HG03025 (cell line): ENCODE measurements around the gene SOX6.
"Not testable (repeated sequence)": the region's sequence is repeated elsewhere in the genome, so short reads cannot be mapped to it uniquely, and the experiment has no call there.

ENCODE experiments used
- ATAC-seq: cut with Tn5 transposase; IDR thresholded peaks from one replicate; pipeline ENCODE4 v1.9.1; 2021; ENCODE audit warnings: mild to moderate bottlenecking, moderate library complexity; ENCODE audit not compliant: unreplicated experiment, low FRiP score

The SOX6 gene

DNA sequence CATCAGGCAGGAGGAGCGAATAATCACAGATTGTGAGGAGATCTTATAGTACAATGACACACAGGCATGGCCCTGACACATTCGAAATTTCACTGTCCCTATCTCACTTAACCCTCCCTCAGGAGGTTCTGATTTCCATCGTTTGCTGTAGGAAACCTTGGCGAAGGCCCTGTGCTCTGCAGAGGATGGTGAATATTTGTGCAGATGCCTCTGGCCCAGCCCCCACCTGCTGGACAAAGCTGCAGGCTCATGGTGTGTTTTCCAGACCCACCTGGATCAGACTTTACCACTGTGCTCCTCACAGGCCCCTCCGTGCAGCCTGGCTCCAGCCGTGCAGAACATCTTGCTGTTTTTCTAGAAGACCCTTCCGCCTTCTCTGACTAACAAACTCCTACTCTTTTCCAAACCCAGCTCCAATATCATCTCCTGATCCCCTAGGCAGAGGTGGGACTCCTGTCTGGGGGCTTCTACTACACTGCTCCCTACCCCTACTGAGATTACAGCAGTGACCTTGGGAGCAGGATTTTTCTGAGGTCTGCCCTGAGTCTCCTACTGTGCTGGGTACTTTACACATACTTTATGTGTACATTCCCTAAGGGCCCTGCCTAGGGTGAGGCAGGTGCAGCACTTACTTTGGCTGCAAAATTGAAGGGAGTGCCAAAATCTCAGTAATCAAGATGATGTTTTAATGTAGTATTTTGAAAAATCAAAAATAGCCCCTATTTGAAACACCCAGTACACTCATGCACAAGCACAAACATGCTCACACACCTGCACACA lies 412.7 kb downstream of the SOX6 start:
- ATAC-seq, result no peak

DNA sequence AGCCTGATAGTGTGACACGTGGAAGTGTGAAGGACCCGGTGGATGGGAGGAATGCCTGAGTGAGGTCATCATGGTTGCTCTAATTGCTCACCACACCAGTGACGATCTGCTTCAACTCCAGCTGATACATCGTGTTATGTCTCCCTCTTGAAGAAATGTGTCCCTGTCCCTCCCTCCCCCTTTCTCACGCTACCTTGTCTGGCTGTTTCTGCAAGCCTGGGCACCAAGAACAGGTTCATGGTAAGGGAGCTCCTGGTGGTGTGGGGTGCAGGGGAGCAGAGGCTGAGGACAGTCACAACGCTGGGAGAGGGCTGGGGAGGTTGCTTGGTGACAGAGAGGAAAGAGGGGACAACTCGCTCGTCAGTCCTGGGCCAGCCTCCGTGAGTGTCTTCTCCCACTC lies 413.4 kb downstream of the SOX6 start:
- ATAC-seq, result no peak

DNA sequence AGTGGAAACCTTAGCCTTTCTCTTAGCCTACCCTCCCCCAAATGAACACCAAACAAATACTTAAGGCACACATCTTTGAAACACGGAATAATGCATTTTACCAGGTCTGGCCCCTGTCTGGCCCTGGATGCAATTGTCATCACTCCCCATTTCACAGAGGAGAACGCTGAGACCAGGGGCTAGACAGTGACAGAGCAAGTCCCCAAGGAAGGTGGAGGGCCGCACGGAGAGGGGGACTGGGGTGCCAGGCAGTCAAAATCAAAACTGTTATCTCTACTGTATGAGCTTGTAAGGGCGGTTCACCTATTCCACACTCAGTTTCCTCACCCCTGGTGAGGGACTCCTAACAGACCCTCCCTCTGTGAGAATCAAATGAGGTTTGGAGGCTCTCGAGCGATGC lies 414.2 kb downstream of the SOX6 start:
- ATAC-seq, result no peak

DNA sequence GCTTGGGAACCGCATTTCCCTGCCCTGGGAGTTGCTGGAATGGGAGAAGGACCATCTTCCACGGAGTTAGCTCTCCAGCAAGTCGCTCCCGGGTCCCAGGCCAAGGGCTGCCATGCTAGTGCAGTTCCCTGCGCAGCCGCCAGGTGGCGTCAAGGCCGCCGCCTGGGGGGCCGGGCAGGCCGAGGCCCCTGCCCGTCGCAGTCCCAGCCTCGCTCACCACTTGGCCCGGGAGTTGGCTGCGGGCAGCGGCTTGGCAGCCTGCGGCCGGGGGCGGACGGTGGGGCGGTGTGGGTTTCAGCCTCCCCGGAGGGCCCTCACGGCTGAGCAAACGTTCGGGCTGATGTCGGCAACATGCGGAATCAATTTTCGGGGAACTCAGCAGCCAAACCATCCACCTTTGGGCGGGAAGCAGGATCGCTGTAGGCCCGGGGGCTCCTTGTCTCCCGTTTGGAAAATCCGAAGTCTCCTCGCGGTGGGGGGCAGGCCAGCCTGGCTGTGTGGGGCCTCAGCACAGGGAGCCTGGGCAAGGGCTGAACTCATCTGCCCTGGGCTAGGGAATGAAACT lies 415.1 kb downstream of the SOX6 start:
- ATAC-seq, result no peak

DNA sequence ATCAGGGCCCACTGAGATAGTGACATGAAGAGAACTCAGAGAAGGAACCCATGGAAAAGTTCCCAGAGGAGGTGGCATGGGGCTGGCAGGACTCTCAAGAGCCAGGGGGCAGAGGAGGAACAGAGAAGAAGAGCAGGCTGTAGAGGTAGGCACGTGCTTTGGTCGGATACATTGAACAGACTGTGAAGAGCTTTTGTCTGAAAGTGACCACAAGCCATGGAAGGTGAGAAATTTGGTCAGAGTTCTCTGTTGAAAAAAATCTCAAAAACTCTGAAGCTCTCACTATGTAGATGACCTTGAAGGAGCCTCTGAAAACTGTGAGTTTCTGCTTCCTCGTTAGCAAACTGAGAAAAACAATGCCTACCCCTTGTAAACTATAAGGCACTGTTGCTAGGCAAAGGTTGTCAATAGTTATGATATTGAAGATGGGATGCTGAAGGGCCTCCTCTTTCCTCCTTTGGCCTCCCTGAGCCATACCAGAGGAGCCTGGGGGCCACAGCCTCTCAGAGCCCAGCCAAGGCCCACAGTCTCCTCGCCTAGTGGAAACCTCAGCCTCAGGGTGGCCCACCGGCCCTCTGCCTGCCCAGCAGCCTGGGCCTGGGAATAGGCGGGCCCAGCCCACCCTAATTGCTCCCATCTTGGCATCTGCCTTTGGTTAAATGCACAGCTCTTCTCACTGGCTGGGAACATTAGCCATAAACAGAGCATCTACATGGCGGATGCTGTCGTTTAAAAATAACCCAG lies 415.7 kb downstream of the SOX6 start:
- no peak for ATAC-seq

DNA sequence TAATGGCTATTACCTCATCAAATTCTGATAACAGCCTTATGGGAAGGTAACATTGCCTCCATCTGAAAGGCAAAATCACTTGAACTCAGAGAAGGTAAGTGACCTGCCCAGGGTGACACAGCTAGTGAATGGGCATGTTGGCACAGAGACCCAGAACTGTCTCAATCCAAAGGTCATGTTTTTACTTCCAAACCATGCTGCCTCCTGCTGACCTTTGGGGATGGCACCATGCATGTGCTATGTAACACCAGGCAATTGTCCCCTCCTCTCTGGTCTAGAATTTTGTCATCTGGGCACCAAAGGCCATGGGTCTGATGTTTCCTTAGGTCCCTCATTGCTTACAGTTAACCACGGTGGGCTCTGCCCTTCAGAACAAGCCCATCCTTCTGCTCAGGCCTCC lies 417.4 kb downstream of the SOX6 start:
- no peak for ATAC-seq

DNA sequence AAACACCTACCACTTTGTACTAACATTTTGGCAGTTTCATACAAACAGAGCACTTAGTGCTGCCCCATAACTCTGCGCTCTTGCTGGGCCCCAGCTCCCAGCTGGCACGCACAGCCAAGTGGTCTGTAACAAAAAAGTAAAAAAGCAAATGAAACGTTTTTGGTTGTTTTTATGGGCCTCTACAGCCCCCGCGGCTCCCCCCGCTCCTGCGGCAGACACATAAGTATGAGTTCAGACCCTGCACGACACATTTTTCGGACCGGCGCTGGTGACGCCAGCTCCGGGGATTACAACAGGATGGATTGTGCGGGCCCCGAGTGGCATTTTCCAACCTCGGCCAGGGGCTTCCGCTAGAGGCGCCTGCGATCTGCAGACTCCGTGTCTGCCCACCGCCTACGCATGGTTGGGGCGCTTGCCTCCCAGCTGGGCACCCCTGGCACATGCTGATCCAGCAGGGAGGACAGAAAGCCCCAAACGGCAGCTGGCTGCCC lies 418.2 kb downstream of the SOX6 start:
- ATAC-seq, result no peak

DNA sequence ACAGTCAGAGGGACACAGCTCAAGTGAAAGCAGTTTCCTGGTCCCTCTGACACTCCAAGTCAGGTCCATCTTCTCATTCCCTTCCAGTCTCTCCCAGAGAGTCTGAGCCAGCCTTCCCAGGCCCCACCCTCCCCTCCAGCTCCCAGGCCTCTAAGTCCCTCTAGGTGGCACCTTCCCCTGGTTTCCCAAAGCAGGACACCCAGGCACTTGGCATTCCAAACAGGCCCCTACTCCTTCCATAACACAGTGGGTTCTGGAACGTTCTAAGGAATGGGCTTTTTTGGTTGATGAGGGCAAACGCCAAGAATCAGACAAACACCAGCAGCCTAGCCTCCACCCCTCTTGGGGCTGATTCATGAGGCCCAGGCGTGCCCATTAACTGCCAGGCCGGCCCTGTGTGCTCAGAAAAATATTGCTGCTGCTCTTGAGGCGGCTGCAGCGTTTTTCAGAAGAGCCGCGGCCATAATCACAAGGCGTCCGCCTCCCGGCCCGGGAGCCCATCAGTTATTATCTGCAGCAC lies 418.7 kb downstream of the SOX6 start:
- ATAC-seq, result no peak

DNA sequence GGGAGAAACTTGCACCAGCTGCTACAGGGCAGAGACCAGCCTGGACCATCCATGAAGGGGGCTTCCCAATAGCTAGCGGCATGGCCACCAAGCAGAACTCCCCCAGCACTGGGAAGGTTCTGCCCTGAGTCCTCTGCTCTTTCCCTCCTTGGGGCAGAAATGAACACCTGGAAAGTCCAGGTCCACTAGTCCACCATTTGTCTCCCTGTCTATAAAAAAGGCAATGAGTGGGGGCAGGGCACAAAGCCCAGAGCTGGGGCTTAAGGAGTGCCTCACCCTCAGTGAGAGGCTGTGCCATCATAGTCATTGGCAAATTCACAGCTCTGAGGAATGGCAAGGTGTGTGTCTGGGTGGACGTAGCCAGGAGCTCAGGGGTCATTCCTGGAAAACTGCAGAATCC lies 420.3 kb downstream of the SOX6 start:
- no peak for ATAC-seq

DNA sequence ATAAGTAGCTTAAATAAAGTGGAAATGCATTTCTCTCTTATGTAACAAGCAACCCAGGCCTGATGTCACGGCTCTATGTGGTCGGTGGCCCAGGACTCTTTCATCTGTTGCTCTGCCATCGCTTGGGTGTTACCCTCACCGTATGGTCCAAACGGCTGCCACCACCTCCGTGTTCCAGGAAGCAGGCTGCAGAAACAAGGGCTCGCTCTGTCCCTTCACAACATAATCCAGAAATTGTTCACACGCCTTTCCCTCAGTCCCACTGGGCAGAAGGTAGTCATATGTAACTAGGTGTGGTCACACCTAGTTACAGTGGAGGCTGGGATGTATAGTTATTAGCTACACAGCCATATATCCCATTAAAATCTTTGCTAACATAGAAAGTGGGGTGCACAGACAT lies 421.0 kb downstream of the SOX6 start:
- no peak for ATAC-seq

DNA sequence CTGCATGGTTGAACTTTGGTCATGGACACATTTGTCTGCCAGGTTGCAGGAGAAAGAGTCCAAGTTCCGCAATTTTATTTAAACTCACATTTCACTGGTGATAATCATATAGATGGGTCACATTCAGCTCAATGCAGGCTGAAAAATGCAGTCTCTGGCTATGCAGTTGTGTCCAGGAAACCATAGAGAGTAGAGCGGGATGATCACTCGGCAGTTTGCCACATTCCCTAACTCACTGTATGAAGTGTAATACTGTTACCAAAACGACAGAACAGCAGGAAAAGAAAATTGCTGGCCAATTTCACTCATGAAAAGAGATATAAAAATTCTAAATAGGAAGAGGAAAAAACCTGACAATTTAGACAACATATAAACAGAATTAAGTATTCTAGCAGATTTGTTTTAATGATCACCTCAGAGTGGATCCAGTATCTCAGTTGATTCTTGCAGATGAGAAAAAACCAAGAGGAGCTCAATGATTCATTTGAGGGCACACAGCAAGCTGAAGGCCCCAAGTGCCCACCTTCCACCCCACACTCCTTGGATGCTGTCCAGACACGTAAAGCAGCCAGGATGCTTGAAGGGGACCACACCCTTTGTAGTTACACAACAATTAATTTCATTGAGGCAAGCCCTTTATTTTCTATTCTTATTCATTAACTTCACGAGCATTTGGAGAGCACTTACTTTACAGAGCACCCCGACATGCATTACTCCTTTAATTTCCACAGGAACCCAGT lies 422.3 kb downstream of the SOX6 start:
- no peak for ATAC-seq

DNA sequence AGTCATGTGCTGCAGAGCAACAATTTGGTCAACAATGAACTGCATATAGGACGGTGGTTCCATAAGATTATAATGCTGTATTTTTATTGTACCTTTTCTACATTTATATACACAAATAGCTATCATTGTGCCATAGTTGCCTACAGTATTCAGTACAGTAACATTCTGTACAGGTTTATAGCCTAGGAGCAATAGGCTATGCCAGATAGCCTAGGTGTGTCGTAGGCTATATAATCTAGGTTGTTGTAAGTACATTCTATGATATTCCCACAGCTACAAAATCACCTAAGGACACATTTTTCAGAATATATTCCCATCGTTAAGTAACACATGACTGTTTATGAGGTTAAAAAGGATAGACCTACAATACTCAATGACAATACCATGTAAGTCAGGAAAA lies 423.9 kb downstream of the SOX6 start:
- ATAC-seq, result no peak

DNA sequence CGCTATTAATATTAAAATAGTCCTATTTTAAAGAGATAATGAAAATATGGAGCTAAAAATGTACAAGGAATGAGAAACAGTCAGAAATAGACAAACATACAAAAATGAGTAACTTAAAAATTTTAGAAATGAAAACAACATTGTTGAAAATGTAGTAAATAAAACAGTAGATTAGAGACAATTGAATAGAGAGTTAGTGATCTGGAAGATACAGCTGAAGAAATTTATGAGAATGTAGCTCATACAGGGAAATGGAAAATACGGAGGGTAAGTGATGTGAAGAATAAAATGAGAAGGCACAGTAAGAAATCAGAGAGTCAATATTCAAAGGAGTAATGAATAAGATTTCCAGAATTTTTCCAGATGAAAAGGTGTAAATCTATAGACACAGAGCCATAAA lies 424.8 kb downstream of the SOX6 start:
- no peak for ATAC-seq

DNA sequence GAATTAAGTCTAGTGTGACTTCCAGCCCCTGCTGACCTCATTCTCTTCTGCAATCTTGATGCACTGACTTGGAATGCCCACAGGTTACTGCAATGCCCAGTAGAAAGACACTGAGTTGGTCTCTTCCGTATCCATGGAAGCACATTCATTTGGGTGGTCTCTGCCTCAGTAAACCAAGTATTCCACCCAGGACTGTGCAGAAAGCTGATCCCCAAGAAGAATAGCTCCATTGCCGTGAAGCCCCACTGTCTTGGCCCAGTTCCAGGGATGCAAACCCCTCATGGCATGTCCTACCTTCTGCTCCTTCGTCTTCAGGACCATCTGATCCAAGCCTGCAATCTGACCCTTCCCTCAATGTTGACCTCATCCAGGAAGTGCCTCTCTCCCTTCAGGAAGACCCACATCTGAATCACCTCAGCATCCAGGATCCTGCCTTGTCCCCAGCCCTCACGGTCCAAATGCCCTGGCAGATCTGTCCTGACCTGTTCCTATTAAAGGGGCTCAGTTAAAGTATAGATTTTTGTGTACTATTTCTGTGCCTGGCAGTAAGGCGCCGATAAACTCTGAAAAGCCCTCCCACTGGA lies 425.8 kb downstream of the SOX6 start:
- no peak for ATAC-seq

DNA sequence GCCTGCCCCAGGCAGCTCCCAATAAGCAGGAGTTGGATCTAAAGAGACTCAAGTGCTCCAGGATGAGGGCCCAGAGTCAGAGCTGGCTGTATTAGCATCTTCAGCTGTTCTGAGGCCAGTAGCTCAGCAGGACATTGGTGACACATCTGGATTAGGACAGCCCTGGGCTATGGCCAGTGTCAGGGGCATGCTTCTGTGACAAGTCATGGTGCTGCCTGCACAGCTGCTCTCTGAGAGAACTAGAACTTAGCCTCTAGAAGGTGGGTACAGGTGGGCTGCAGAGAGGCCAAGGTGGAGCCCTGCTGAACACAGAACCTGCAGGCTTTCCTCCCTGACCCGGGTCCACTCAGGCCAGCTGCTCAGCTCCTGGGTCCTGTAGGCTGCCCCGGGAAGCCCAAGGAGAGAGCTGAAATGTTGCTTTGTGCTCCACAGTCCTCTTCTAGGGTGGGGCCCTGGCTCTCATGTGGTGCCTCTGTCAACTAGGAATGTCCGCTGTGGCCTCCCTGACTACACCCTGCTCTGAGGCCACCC lies 426.9 kb downstream of the SOX6 start:
- no peak for ATAC-seq

DNA sequence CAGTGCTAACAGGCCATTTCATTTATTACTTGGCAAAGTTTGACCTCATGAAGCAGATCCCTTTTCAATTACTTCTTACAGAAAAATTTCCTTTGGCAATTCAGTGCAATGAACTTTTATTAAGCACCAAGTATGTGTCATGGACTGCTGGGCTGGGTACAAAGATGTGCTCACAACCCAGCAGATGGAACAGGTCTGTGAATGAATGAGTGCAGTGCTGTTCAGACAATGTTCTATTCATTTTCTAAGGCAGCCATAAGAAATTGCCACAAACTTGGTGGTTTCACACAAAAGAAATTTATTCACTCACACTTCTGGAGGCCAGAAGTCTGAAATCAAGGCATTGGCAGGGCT lies 428.5 kb downstream of the SOX6 start:
- ATAC-seq, result no peak

DNA sequence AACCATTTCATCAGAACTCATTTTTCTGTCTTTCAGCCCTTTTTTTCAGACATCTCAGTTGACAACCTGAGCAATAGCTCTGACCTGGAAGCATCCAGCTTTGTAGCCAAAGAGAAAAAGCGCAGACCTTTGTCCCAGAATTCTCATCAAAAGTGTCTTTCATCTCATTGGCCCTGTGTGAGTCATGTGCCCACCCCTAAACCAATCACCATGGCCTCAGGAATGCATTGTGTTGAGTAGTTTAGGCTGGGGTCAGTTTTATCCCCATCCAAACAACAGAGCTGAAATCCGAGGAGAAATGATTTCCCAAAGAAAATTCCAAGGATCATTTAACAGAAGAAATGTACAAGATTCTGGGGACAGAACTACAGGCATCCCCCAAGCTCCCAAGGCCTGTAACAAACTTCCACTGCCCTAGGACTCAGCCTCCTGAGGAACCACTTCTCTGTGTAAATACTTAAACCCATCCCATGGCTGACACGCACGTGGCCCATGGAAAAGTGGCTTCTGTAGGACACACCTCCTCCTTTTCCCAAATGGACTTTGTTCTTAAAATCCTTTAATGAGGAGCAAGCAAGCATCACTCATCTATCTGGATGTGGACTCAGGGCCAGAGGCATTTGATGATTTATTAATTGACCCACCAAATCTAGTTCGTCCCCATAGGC lies 429.0 kb downstream of the SOX6 start:
- ATAC-seq, result no peak

DNA sequence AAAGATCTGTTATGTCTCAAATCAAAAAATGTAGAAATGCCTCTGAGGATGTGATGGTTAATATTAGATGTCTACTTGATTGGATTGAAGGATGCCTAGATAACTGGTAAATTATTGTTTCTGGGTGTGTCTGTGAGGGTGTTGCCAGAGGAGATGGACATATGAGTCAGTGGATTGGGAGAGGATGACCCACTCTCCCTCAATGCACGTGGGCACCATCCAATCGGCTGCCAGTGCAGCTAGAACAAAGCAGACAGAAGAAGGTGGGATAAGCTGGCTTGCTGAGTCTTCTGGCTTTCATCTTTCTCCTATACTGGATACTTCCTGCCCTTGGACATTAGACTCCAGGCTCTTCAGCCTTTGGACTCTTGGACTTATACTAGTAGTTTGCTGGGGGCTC lies 430.3 kb downstream of the SOX6 start:
- no peak for ATAC-seq

DNA sequence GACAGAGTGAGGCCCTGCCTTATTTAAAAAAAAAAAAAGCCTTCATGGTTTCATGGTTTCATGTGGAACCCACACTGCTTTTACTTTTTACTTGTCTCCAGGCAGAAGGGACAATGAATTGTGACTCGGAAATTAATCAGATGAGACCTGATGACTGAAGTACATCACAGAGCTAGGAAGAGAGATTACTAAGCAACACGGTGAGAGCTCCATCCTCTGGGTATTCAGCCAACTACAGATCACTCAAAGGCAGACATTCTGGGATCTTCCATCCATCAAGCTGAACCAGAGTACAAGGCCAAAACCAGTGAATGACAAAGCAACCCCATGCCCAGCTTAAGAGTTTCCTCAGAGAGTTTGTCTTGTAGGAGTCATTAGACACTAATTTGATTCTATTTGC lies 433.2 kb downstream of the SOX6 start:
- no peak for ATAC-seq

DNA sequence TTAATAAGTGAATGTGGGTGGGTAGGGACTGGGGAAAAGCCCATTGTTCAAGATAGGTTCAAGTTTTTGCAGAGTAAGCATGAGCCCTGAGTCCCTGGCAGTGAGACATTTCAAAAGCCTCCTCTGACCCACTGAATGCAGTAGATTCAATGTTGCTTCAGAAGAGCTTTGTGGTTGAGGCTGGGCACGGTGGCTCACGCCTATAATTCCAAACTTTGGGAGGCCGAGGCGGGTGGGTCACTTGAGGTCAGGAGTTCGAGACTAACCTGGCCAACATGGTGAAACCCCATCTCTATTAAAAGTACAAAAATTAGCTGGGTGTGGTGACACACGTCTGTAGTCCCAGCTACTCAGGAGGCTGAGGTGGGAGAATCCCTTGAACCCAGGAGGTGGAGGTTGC lies 433.6 kb downstream of the SOX6 start:
- not testable (repeated sequence) for ATAC-seq
